Neural progenitor cell (in vitro differentiated cells): ENCODE data around the gene ZFPM1. TPM values are rescaled to one million over a fixed set of nuclear protein-coding genes. Genes with fewer than 3 reads are reported as not detected.

Experiments
- DNase-seq: peaks from one replicate; pipeline ENCODE4 v3.0.0-alpha.2; 2016; ENCODE audit warnings: low spot score
- H2AFZ ChIP-seq: fragments of 200-600 bp; sonication (generic); replicated peaks from 2 replicates; pipeline ENCODE4 v1.6.1; 2016; ENCODE audit warnings: antibody characterized with exemption
- H3F3A ChIP-seq: fragments of 200-600 bp; sonication (generic); 2 replicates; pipeline ENCODE4 v1.6.1; 2016; ENCODE audit warnings: antibody characterized with exemption, low read depth
- H3K27ac ChIP-seq: fragments of 200-600 bp; sonication (generic); 2 replicates; pipeline ENCODE4 v1.5.1; 2016; ENCODE audit warnings: mild to moderate bottlenecking
- H3K27me3 ChIP-seq: fragments of 200-600 bp; sonication (generic); 2 replicates; pipeline ENCODE4 v1.6.1; 2016; ENCODE audit warnings: mild to moderate bottlenecking, moderate library complexity
- H3K36me3 ChIP-seq: fragments of 200-600 bp; sonication (generic); 2 replicates; pipeline ENCODE4 v1.5.1; 2016
- H3K4me1 ChIP-seq: fragments of 200-600 bp; sonication (generic); 2 replicates; pipeline ENCODE4 v1.6.1; 2016; ENCODE audit warnings: mixed run types
- H3K4me2 ChIP-seq: fragments of 200-600 bp; sonication (generic); 2 replicates; pipeline ENCODE4 v1.6.1; 2016
- H3K4me3 ChIP-seq: fragments of 200-600 bp; sonication (generic); 2 replicates; pipeline ENCODE4 v1.5.1; 2016
- H3K79me2 ChIP-seq: fragments of 200-600 bp; sonication (generic); 2 replicates; pipeline ENCODE4 v1.6.1; 2016; ENCODE audit warnings: low read depth
- H3K9ac ChIP-seq: fragments of 200-600 bp; sonication (generic); 2 replicates; pipeline ENCODE4 v1.6.1; 2016
- H3K9me3 ChIP-seq: fragments of 200-600 bp; sonication (generic); 2 replicates; pipeline ENCODE4 v1.5.1; 2016; ENCODE audit warnings: low read depth
- H4K20me1 ChIP-seq: fragments of 200-600 bp; sonication (generic); 2 replicates; pipeline ENCODE4 v1.6.1; 2016; ENCODE audit warnings: low read depth
- H3K27ac Mint-ChIP-seq: 3 replicates; pipeline ENCODE4 v1.8.0; 2021; ENCODE audit warnings: mixed read lengths
- H3K27me3 Mint-ChIP-seq: 2 replicates; pipeline ENCODE4 v1.8.0; 2022; ENCODE audit warnings: low read depth, mild to moderate bottlenecking, inconsistent platforms, moderate library complexity, mixed read lengths; ENCODE audit not compliant: insufficient read depth
- H3K36me3 Mint-ChIP-seq: 3 replicates; pipeline ENCODE4 v1.8.0; 2021; ENCODE audit warnings: mixed read lengths
- H3K4me1 Mint-ChIP-seq: 3 replicates; pipeline ENCODE4 v1.8.0; 2021; ENCODE audit warnings: mixed read lengths
- H3K4me3 Mint-ChIP-seq: 3 replicates; pipeline ENCODE4 v1.8.0; 2021; ENCODE audit warnings: mild to moderate bottlenecking, moderate library complexity, mixed read lengths
- H3K9me3 Mint-ChIP-seq: 3 replicates; pipeline ENCODE4 v1.8.0; 2020; ENCODE audit warnings: mixed read lengths
- CTCF ChIP-seq: fragments of 200-600 bp; sonication (generic); IDR thresholded peaks from 2 replicates; pipeline ENCODE4 v1.5.1; 2017; ENCODE audit warnings: antibody characterized with exemption, mild to moderate bottlenecking
- EZH2 ChIP-seq: fragments of 200-600 bp; sonication (generic); IDR thresholded peaks from 2 replicates; pipeline ENCODE4 v1.6.1; 2017; ENCODE audit warnings: antibody characterized with exemption, mild to moderate bottlenecking, moderate library complexity
- EZH2phosphoT487 ChIP-seq: fragments of 200-600 bp; sonication (generic); IDR thresholded peaks from 2 replicates; pipeline ENCODE4 v1.6.1; 2017; ENCODE audit warnings: antibody characterized with exemption
- total RNA-seq: library from RNA; depleted of rRNA; stranded (reverse); fragments of >200 nt; gene quantifications from 2 replicates; pipeline ENCODE4 v1.2.3, GENCODE V29; 2015; ENCODE audit warnings: low replicate concordance

Gene ZFPM1
- total RNA-seq, 1 donor from 2014 or later: 0.36 TPM

- no peak for DNase-seq
- Histone ChIP-seq H3K4me2 (no peak overlapping the region), H3K27ac (no peak overlapping the region), H3K4me1 (no peaks in the 10 kb centered on the region), H3K27me3 (no peaks in the 10 kb centered on the region), H3K4me3 (no peak overlapping the region), H3K9ac (no peak overlapping the region), H2AFZ (no peak overlapping the region), H4K20me1 (no peaks in the 10 kb centered on the region), H3K9me3 (no peaks in the 10 kb centered on the region), H3K36me3 (no peaks in the 10 kb centered on the region), H3K79me2 (no peaks in the 10 kb centered on the region), H3F3A (no peaks in the 10 kb centered on the region)
- TF ChIP-seq CTCF: no peak
- TF ChIP-seq EZH2: no peak
- TF ChIP-seq EZH2phosphoT487: no peak
- peaks cover 12% of the 10 kb centered on the region for H3K27me3 Mint-ChIP-seq
- H3K36me3 Mint-ChIP-seq: no peaks in the 10 kb centered on the region
- peak overlapping the region; percentile 75 for H3K27ac Mint-ChIP-seq
- H3K4me1 Mint-ChIP-seq: peaks cover 19% of the 10 kb centered on the region
- no peaks in the 10 kb centered on the region for H3K9me3 Mint-ChIP-seq
- H3K4me3 Mint-ChIP-seq: no peak overlapping the region
Observed at GRCh38 chr16:88405216-88406060, 47.6 kb upstream of the ZFPM1 start.

- Histone ChIP-seq H2AFZ (no peak overlapping the region), H3K9me3 (no peaks in the 10 kb centered on the region), H3K9ac (no peak overlapping the region), H3K36me3 (no peaks in the 10 kb centered on the region), H4K20me1 (no peaks in the 10 kb centered on the region), H3K79me2 (no peaks in the 10 kb centered on the region), H3K4me2 (no peak overlapping the region), H3K4me1 (no peaks in the 10 kb centered on the region), H3K27ac (no peak overlapping the region), H3K4me3 (no peak overlapping the region), H3F3A (no peaks in the 10 kb centered on the region), H3K27me3 (no peaks in the 10 kb centered on the region)
- Mint-ChIP-seq H3K9me3 (no peaks in the 10 kb centered on the region), H3K4me3 (no peak overlapping the region), H3K27ac (peak overlapping the region; percentile 50), H3K36me3 (no peaks in the 10 kb centered on the region), H3K4me1 (peaks cover 19% of the 10 kb centered on the region), H3K27me3 (peaks cover 12% of the 10 kb centered on the region)
- TF ChIP-seq EZH2phosphoT487 (no peak), CTCF (peak; percentile 49), EZH2 (no peak)
- peak; percentile 50 for DNase-seq
Observed at GRCh38 chr16:88406096-88407041, 46.7 kb upstream of the ZFPM1 start.

- no peak for TF ChIP-seq EZH2phosphoT487
- no peak for TF ChIP-seq CTCF
- no peak for TF ChIP-seq EZH2
- peak overlapping the region; percentile 50 for H3K27ac Mint-ChIP-seq
- no peak overlapping the region for H3K4me3 ChIP-seq
Observed at GRCh38 chr16:88407042-88407420, 46.0 kb upstream of the ZFPM1 start.

More at GRCh38 chr16:88407042-88407420, 46.0 kb upstream of the ZFPM1 start:
- no peak overlapping the region for H3K9ac ChIP-seq
- H3K4me2 ChIP-seq: no peak overlapping the region
- H3K4me1 ChIP-seq: no peaks in the 10 kb centered on the region
- no peak overlapping the region for H2AFZ ChIP-seq
- H3F3A ChIP-seq: no peaks in the 10 kb centered on the region
- no peaks in the 10 kb centered on the region for H3K27me3 ChIP-seq
- no peak overlapping the region for H3K4me3 Mint-ChIP-seq
- DNase-seq: no peak
- H3K4me1 Mint-ChIP-seq: peaks cover 19% of the 10 kb centered on the region
- H3K27me3 Mint-ChIP-seq: peaks cover 12% of the 10 kb centered on the region
- H3K9me3 Mint-ChIP-seq: no peaks in the 10 kb centered on the region
- H4K20me1 ChIP-seq: no peaks in the 10 kb centered on the region
- H3K9me3 ChIP-seq: no peaks in the 10 kb centered on the region
- no peaks in the 10 kb centered on the region for H3K36me3 Mint-ChIP-seq
- no peaks in the 10 kb centered on the region for H3K36me3 ChIP-seq
- H3K27ac ChIP-seq: no peak overlapping the region
- H3K79me2 ChIP-seq: no peaks in the 10 kb centered on the region
